GM12878 (cell line): Measurements from ENCODE around the gene ADGRD1. TPM values are rescaled to one million over a fixed set of nuclear protein-coding genes. Genes with fewer than 3 reads are reported as not detected.

Source experiments
- ATAC-seq: fragments of 200-7000 bp; cut with Tn5 transposase; 3 replicates; pipeline ENCODE4 v1.9.1; 2020; ENCODE audit warnings: mild to moderate bottlenecking, moderate library complexity
- BruUV-seq: library from RNA; stranded (reverse); fragments of 400-500 nt; replicated peaks from 2 replicates; lab custom pipeline; 2021; lab: Mats Ljungman, UMichigan
- CTCF ChIA-PET: fragments of 300-600 bp; sonication (Branson Sonifier 250); formaldehyde crosslinking; extraction: SDS; loops from one replicate; lab custom pipeline; 2021; ENCODE audit warnings: inconsistent platforms; lab: Yijun Ruan, JAX
- POLR2A ChIA-PET: fragments of 350-600 bp; formaldehyde crosslinking; extraction: SDS; loops from one replicate; lab custom pipeline; 2021; ENCODE audit warnings: inconsistent platforms; lab: Charles Lee
- RAD21 ChIA-PET: fragments of 300-600 bp; sonication (Branson Sonifier 250); formaldehyde crosslinking; loops from one replicate; lab custom pipeline; 2023; ENCODE audit warnings: antibody characterized with exemption; ENCODE audit not compliant: unreplicated experiment; lab: Charles Lee
- SMC1A ChIA-PET: fragments of 300-600 bp; sonication (Branson Sonifier 250); formaldehyde crosslinking; loops from one replicate; lab custom pipeline; 2023; ENCODE audit not compliant: unreplicated experiment, uncharacterized antibody; lab: Charles Lee
- DNase-seq: peaks from one replicate; pipeline ENCODE4 v3.0.0-alpha.2; 2011; ENCODE audit warnings: low read depth, low spot score
- FAIRE-seq: peaks from 3 replicates; lab custom pipeline; 2011; peaks lifted over from hg19 to GRCh38; lab: Jason Lieb, UNC
- H2AFZ ChIP-seq: 2 replicates; pipeline ENCODE4 v1.6.0; 2011; ENCODE audit warnings: low read depth, low read length, control low read depth; ENCODE audit not compliant: control insufficient read depth
- H3K27ac ChIP-seq: 2 replicates; pipeline ENCODE4 v1.5.1; 2011; ENCODE audit warnings: control low read depth; ENCODE audit not compliant: control insufficient read depth, insufficient read depth
- H3K27me3 ChIP-seq, 2 experiments: replicated peaks in 1 of 2; 2 replicates each; pipeline versions ENCODE4 v1.6.0 to v1.6.1; 2011; ENCODE audit warnings: low read length in 1 of 2; ENCODE audit not compliant: control insufficient read depth in 2 of 2, insufficient read depth in 2 of 2
- H3K36me3 ChIP-seq, 2 experiments: 2 replicates each; pipeline ENCODE4 v1.5.1; 2011; ENCODE audit warnings: low read length in 1 of 2; ENCODE audit not compliant: control insufficient read depth in 2 of 2, insufficient read depth in 2 of 2
- H3K4me1 ChIP-seq: 2 replicates; pipeline ENCODE4 v1.6.1; 2011; ENCODE audit warnings: mild to moderate bottlenecking, low read length, moderate library complexity, mixed read lengths; ENCODE audit not compliant: control insufficient read depth, insufficient read depth
- H3K4me2 ChIP-seq: 2 replicates; pipeline ENCODE4 v1.6.0; 2011; ENCODE audit warnings: control low read depth; ENCODE audit not compliant: control insufficient read depth, insufficient read depth
- H3K4me3 ChIP-seq: fragments of 200-600 bp; sonication (generic); 2 replicates; pipeline ENCODE4 v1.5.1; 2016
- H3K79me2 ChIP-seq: 2 replicates; pipeline ENCODE4 v1.6.0; 2011; ENCODE audit warnings: low read length; ENCODE audit not compliant: control insufficient read depth, insufficient read depth
- H3K9ac ChIP-seq: 2 replicates; pipeline ENCODE4 v1.8.0; 2011; ENCODE audit warnings: low read length, control low read depth, mixed read lengths; ENCODE audit not compliant: control insufficient read depth, insufficient read depth
- H3K9me3 ChIP-seq: replicated peaks from 3 replicates; pipeline ENCODE4 v1.5.1; 2011; ENCODE audit warnings: mild to moderate bottlenecking, low read length; ENCODE audit not compliant: control insufficient read depth, insufficient read depth
- H4K20me1 ChIP-seq: 2 replicates; pipeline ENCODE4 v1.6.0; 2011; ENCODE audit not compliant: control insufficient read depth, insufficient read depth
- FOS ChIP-seq: IDR thresholded peaks from 3 replicates; pipeline ENCODE4 v1.6.1; 2011; ENCODE audit warnings: borderline replicate concordance; ENCODE audit not compliant: insufficient read length; ENCODE audit errors: extremely low read depth
- FOXM1 ChIP-seq: IDR thresholded peaks from 2 replicates; pipeline ENCODE4 v1.6.1; 2012; ENCODE audit warnings: low read depth, mild to moderate bottlenecking, inconsistent platforms, low read length, moderate library complexity
- HDGF ChIP-seq: fragments of 450-650 bp; IDR thresholded peaks from 2 replicates; pipeline ENCODE4 v1.6.1; 2016; ENCODE audit warnings: antibody characterized with exemption
- KDM1A ChIP-seq: fragments of 200-600 bp; sonication (generic); IDR thresholded peaks from 2 replicates; pipeline ENCODE4 v1.6.1; 2016; ENCODE audit warnings: borderline replicate concordance
- MTA2 ChIP-seq: fragments of 450-650 bp; IDR thresholded peaks from 2 replicates; pipeline ENCODE4 v1.6.1; 2016; ENCODE audit warnings: low read depth, mild to moderate bottlenecking, moderate library complexity
- NFIC ChIP-seq: IDR thresholded peaks from 2 replicates; pipeline ENCODE4 v1.6.1; 2012; ENCODE audit warnings: low read depth, mild to moderate bottlenecking, inconsistent platforms, low read length, moderate library complexity
- NR2F1 ChIP-seq: fragments of 450-650 bp; conservative IDR thresholded peaks from 2 replicates; pipeline ENCODE4 v1.6.1; 2017; ENCODE audit warnings: mild to moderate bottlenecking
- PML ChIP-seq: IDR thresholded peaks from 2 replicates; pipeline ENCODE4 v1.6.1; 2012; ENCODE audit warnings: low read length, inconsistent platforms
- RB1 ChIP-seq: fragments of 450-650 bp; formaldehyde crosslinking; IDR thresholded peaks from 2 replicates; pipeline ENCODE4 v1.6.1; 2017; ENCODE audit warnings: mild to moderate bottlenecking, borderline replicate concordance
- RCOR1 ChIP-seq: conservative IDR thresholded peaks from 2 replicates; pipeline ENCODE4 v1.6.1; 2012; ENCODE audit warnings: low read depth, low read length, improper control_type of control experiment
- SMAD5 ChIP-seq: IDR thresholded peaks from 2 replicates; pipeline ENCODE4 v1.6.1; 2016; ENCODE audit warnings: antibody characterized with exemption, low read depth
- SRF ChIP-seq, 2 experiments: IDR thresholded peaks; 2 replicates each; pipeline ENCODE4 v1.6.1; 2011; ENCODE audit warnings: low read depth in 2 of 2, low read length in 2 of 2, mild to moderate bottlenecking in 1 of 2, moderate library complexity in 1 of 2
- STAT1 ChIP-seq: fragments of 450-650 bp; conservative IDR thresholded peaks from 2 replicates; pipeline ENCODE4 v1.6.1; 2014; ENCODE audit warnings: antibody characterized with exemption, mild to moderate bottlenecking
- TARDBP ChIP-seq: IDR thresholded peaks from 2 replicates; pipeline ENCODE4 v1.6.1; 2016; ENCODE audit warnings: borderline replicate concordance
- ZNF384 ChIP-seq: IDR thresholded peaks from 2 replicates; pipeline ENCODE4 v1.6.1; 2012; ENCODE audit warnings: low read depth, mild to moderate bottlenecking, low read length, improper control_type of control experiment, borderline replicate concordance
- ZSCAN29 ChIP-seq: fragments of 450-650 bp; IDR thresholded peaks from 2 replicates; pipeline ENCODE4 v1.6.1; 2017; ENCODE audit warnings: mild to moderate bottlenecking, moderate library complexity
- ZZZ3 ChIP-seq: IDR thresholded peaks from 2 replicates; pipeline ENCODE4 v1.6.1; 2011; ENCODE audit warnings: low read depth; ENCODE audit not compliant: control insufficient read depth, insufficient read length
- WGBS: methylation state at CpG from one replicate; pipeline ENCODE4 v1.1.6; 2016; ENCODE audit warnings: low lambda C conversion rate; ENCODE audit not compliant: insufficient replicate concordance, insufficient coverage; ENCODE audit errors: missing lambda C conversion rate; 5-methylcytosine and 5-hydroxymethylcytosine counted together
- in situ Hi-C: fragments of 300-500 bp; cut with MboI; formaldehyde crosslinking; loops from 9 replicates; pipeline ENCODE4 v1.14.3; 2018; ENCODE audit warnings: mixed read lengths
- intact Hi-C: fragments of 100-400 bp; cut with micrococcal nuclease; formaldehyde crosslinking; loops from one replicate; pipeline ENCODE4 v1.14.2; 2022; ENCODE audit not compliant: unreplicated experiment
- polyA plus RNA-seq, 11 experiments: library from polyadenylated mRNA; depleted of rRNA in 4 of 11; unstranded in 6 of 11; stranded (reverse) in 5 of 11; fragments of >200 nt; fragmentation: Nextera tagmentation in 4 of 11; fragmentation: Illumina TruSeq in 1 of 11; extraction: Ambion mirVana in 4 of 11; extraction: Trizol in 1 of 11; gene quantifications; 1 replicate in 1 of 11; 2 replicates in 10 of 11; pipeline versions ENCODE4 v1.2.1 to v1.2.3, GENCODE V29; 2011 to 2016; ENCODE audit warnings: inconsistent platforms in 2 of 11, missing spikeins in 2 of 11, low read depth in 1 of 11
- total RNA-seq, 4 experiments: library from RNA; depleted of rRNA in 3 of 4; stranded (reverse); fragments of >200 nt in 3 of 4; fragmentation: Illumina TruSeq in 1 of 4; extraction: Trizol in 1 of 4; gene quantifications; 2 replicates each; pipeline versions ENCODE4 v1.2.1 to v1.2.3, GENCODE V29; 2013 to 2021
- TF ChIP-seq, protein P1 (sequence below): IDR thresholded peaks from 2 replicates; pipeline ENCODE4 v1.6.1; 2011; ENCODE audit warnings: mild to moderate bottlenecking, low read depth, low read length, moderate library complexity; ENCODE audit not compliant: insufficient replicate concordance
- TF ChIP-seq, protein P2 (sequence below): fragments of 450-650 bp; IDR thresholded peaks from 2 replicates; pipeline ENCODE4 v1.6.1; 2016; ENCODE audit warnings: mild to moderate bottlenecking
- TF ChIP-seq, protein P3 (sequence below): fragments of 450-650 bp; IDR thresholded peaks from 2 replicates; pipeline ENCODE4 v1.6.1; 2017; ENCODE audit warnings: mild to moderate bottlenecking

ADGRD1 gene
- total and polyA plus RNA-seq, 10 of the 15 experiments (the other 5 are each of a cell fraction or from before 2014, with no cell fraction given): 0.15 to 12.7 (median 1.2) TPM

DNA sequence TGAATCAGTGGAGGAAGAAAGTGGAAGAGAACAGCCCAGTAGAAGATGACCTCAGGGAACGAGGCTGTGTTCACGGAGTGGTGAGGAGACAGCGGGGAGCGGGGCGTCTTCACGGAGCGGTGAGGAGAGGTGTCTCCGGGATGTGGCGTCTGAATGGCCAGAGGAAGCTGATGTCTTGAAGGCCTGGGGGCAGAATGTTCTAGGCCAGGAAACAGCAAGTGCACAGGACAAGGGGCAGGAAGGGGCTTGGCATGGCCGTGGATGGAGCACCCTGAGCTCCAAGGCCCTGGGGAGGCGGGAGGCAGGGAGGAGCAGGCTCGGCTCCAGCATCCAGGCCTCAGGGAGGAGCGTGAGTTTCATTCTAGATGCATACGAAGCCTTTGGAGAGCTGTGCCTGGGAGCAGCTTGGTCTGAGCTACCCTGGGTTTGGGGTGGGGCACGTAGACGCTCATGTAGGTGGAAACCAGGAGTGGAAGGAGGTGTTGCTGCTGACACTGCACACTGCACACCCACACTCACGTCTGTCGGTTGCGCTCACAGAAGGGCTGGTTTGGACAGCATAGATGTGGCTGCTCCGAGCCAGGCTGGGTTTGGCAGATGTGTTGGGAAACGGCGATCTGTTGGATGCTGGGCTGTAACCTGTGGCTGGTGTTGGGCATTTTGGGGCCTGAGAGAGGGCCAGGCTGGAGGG lies 131.6 kb downstream of the ADGRD1 start (continued):
- TF ChIP-seq, protein P1, sequence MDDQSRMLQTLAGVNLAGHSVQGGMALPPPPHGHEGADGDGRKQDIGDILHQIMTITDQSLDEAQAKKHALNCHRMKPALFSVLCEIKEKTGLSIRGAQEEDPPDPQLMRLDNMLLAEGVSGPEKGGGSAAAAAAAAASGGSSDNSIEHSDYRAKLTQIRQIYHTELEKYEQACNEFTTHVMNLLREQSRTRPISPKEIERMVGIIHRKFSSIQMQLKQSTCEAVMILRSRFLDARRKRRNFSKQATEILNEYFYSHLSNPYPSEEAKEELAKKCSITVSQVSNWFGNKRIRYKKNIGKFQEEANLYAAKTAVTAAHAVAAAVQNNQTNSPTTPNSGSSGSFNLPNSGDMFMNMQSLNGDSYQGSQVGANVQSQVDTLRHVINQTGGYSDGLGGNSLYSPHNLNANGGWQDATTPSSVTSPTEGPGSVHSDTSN: no peak
- TF ChIP-seq ZNF384 (no peak), STAT1 (no peak), KDM1A (no peak), SRF (IDR thresholded peaks at IDR 0.05; ENCODE audit: low read depth in 2 of 2, low read length in 2 of 2) (no peak), PML (no peak)
- TF ChIP-seq, protein P2, sequence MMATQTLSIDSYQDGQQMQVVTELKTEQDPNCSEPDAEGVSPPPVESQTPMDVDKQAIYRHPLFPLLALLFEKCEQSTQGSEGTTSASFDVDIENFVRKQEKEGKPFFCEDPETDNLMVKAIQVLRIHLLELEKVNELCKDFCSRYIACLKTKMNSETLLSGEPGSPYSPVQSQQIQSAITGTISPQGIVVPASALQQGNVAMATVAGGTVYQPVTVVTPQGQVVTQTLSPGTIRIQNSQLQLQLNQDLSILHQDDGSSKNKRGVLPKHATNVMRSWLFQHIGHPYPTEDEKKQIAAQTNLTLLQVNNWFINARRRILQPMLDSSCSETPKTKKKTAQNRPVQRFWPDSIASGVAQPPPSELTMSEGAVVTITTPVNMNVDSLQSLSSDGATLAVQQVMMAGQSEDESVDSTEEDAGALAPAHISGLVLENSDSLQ: no peak

GRCh38 chr12:131085816-131086591 lies 132.3 kb downstream of the ADGRD1 start:
- RAD21 ChIA-PET: interaction anchor here (1.5 kb wide), 1 partner anchor 18 kb away, joined by 4 read pairs; no protein-coding TSS in a partner anchor
- Histone ChIP-seq H3K27me3 (no peaks in the 10 kb centered on the region), H3K9ac (no peak overlapping the region), H3K27ac (no peak overlapping the region), H3K4me2 (no peak overlapping the region), H3K9me3 (no peaks in the 10 kb centered on the region), H3K4me1 (peaks cover 13% of the 10 kb centered on the region), H4K20me1 (no peaks in the 10 kb centered on the region)
- intact Hi-C loops (no loop called here), in situ Hi-C loops (no loop called here)
- no peak for ATAC-seq
- no TSS peak for BruUV-seq
- no peak for TF ChIP-seq HDGF
- TF ChIP-seq NFIC: no peak
- TF ChIP-seq FOXM1: no peak
- no peak for TF ChIP-seq RB1
- no peak for TF ChIP-seq ZZZ3
- no peak for TF ChIP-seq SMAD5
- TF ChIP-seq FOS: no peak
- TF ChIP-seq ZSCAN29: no peak
- TF ChIP-seq NR2F1: no peak
- no peak for TF ChIP-seq MTA2
- TF ChIP-seq, protein P3, sequence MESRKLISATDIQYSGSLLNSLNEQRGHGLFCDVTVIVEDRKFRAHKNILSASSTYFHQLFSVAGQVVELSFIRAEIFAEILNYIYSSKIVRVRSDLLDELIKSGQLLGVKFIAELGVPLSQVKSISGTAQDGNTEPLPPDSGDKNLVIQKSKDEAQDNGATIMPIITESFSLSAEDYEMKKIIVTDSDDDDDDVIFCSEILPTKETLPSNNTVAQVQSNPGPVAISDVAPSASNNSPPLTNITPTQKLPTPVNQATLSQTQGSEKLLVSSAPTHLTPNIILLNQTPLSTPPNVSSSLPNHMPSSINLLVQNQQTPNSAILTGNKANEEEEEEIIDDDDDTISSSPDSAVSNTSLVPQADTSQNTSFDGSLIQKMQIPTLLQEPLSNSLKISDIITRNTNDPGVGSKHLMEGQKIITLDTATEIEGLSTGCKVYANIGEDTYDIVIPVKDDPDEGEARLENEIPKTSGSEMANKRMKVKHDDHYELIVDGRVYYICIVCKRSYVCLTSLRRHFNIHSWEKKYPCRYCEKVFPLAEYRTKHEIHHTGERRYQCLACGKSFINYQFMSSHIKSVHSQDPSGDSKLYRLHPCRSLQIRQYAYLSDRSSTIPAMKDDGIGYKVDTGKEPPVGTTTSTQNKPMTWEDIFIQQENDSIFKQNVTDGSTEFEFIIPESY: no peak
- TF ChIP-seq RCOR1: no peak
- no peak for TF ChIP-seq TARDBP
- TF ChIP-seq, all 136 proteins: peak for 0
- CTCF ChIA-PET: no interaction called here
- Histone ChIP-seq H3K4me3 (no peak overlapping the region), H2AFZ (no peak overlapping the region), H3K79me2 (no peaks in the 10 kb centered on the region), H3K36me3 (no peaks in the 10 kb centered on the region)
- POLR2A ChIA-PET: no interaction called here
- FAIRE-seq: no peak
- DNase-seq: no peak
- SMC1A ChIA-PET: no interaction called here
- WGBS: 80% methylated on average over 24 of the region's 24 CpGs
